IPS-18c (cell line): ENCODE results near the gene TAAR1.
"Not testable (repeated sequence)": the region's sequence is repeated elsewhere in the genome, so short reads cannot be mapped to it uniquely, and the experiment has no call there.

Experiments used
- H3K4me3 ChIP-seq: 2 replicates; pipeline ENCODE4 v1.7.0; 2013; ENCODE audit warnings: low read depth, mild to moderate bottlenecking, low read length, moderate library complexity; ENCODE audit not compliant: insufficient read depth
- H3K9me3 ChIP-seq: one replicate; pipeline ENCODE4 v1.6.1; 2013; ENCODE audit warnings: mild to moderate bottlenecking, low read length, moderate library complexity; ENCODE audit not compliant: control insufficient read depth, insufficient read depth

TAAR1 gene

GRCh38 chr6:132669690-132670291 is 10.8 kb upstream of the TAAR1 start:
- Histone ChIP-seq H3K9me3 (no peaks in the 10 kb centered on the region), H3K4me3 (no peak overlapping the region)

GRCh38 chr6:132666118-132666517 is 7.1 kb upstream of the TAAR1 start:
- no peak overlapping the region for H3K4me3 ChIP-seq
- no peaks in the 10 kb centered on the region for H3K9me3 ChIP-seq

- Histone ChIP-seq H3K4me3 (no peak overlapping the region), H3K9me3 (no peaks in the 10 kb centered on the region)
Observed at GRCh38 chr6:132664309-132665034, 5.5 kb upstream of the TAAR1 start.

- Histone ChIP-seq H3K4me3 (no peak overlapping the region), H3K9me3 (no peaks in the 10 kb centered on the region)
Observed at GRCh38 chr6:132663661-132664060, 4.7 kb upstream of the TAAR1 start.

- no peaks in the 10 kb centered on the region for H3K9me3 ChIP-seq
- H3K4me3 ChIP-seq: no peak overlapping the region
Observed at GRCh38 chr6:132661906-132662305, 2.9 kb upstream of the TAAR1 start.

GRCh38 chr6:132651062-132651461 is 7.9 kb downstream of the TAAR1 start:
- Histone ChIP-seq H3K9me3 (no peaks in the 10 kb centered on the region), H3K4me3 (no peak overlapping the region)

- Histone ChIP-seq H3K9me3 (no peaks in the 10 kb centered on the region), H3K4me3 (no peak overlapping the region)
Observed at GRCh38 chr6:132650429-132650828, 8.6 kb downstream of the TAAR1 start.

GRCh38 chr6:132648828-132649227 is 10.2 kb downstream of the TAAR1 start:
- H3K4me3 ChIP-seq: no peak overlapping the region
- no peaks in the 10 kb centered on the region for H3K9me3 ChIP-seq

- Histone ChIP-seq H3K9me3 (no peaks in the 10 kb centered on the region), H3K4me3 (no peak overlapping the region)
Observed at GRCh38 chr6:132648356-132648755, 10.6 kb downstream of the TAAR1 start.

GRCh38 chr6:132643547-132643946 is 15.4 kb downstream of the TAAR1 start:
- H3K4me3 ChIP-seq: no peak overlapping the region
- H3K9me3 ChIP-seq: no peaks in the 10 kb centered on the region

GRCh38 chr6:132637135-132637534 is 21.8 kb downstream of the TAAR1 start:
- H3K4me3 ChIP-seq, H3K9me3 ChIP-seq: not testable (repeated sequence)

- not testable (repeated sequence) for H3K9me3 ChIP-seq, H3K4me3 ChIP-seq
Observed at GRCh38 chr6:132635906-132636305, 23.1 kb downstream of the TAAR1 start.

GRCh38 chr6:132635288-132635687 is 23.7 kb downstream of the TAAR1 start:
- H3K9me3 ChIP-seq, H3K4me3 ChIP-seq: not testable (repeated sequence)

- H3K4me3 ChIP-seq: no peak overlapping the region
- H3K9me3 ChIP-seq: no peaks in the 10 kb centered on the region
Observed at GRCh38 chr6:132634796-132635195, 24.2 kb downstream of the TAAR1 start.

GRCh38 chr6:132633362-132633761 is 25.6 kb downstream of the TAAR1 start:
- Histone ChIP-seq H3K9me3 (no peaks in the 10 kb centered on the region), H3K4me3 (no peak overlapping the region)

GRCh38 chr6:132624175-132624574 is 34.8 kb downstream of the TAAR1 start, which contains the start of gene TAAR2:
TSS of gene TAAR2 (minus strand) at chr6:132624275. CDS start at chr6:132624275, 0 bp downstream.
- H3K4me3 ChIP-seq: no peak within 1 kb of the TSS

GRCh38 chr6:132623106-132623845 is 35.7 kb downstream of the TAAR1 start:
- no peak overlapping the region for H3K4me3 ChIP-seq
- no peaks in the 10 kb centered on the region for H3K9me3 ChIP-seq

More at GRCh38 chr6:132624175-132624574, 34.8 kb downstream of the TAAR1 start, which contains the start of gene TAAR2:
- H3K9me3 ChIP-seq: no peaks in the 10 kb centered on the region

GRCh38 chr6:132616677-132617076 is 42.3 kb downstream of the TAAR1 start:
- no peaks in the 10 kb centered on the region for H3K9me3 ChIP-seq
- H3K4me3 ChIP-seq: no peak overlapping the region
